Sigmoid colon (tissue), 7 donors: ENCODE measurements around the gene IRX6. TPM values are rescaled to one million over a fixed set of nuclear protein-coding genes. Genes with fewer than 3 reads are reported as not detected.

Experiments used
- DNase-seq: peaks from one replicate; pipeline ENCODE4 v3.0.0-alpha.2; 2019
- H3K27ac ChIP-seq, 4 donors: fragments of 200-600 bp; sonication (generic); one replicate each; pipeline ENCODE4 v1.5.1; 2016 to 2019; ENCODE audit warnings: mild to moderate bottlenecking in 1 of 4
- H3K27me3 ChIP-seq, 3 donors: fragments of 200-600 bp; sonication (generic); one replicate each; pipeline ENCODE4 v1.5.1; 2019; ENCODE audit warnings: mild to moderate bottlenecking in 1 of 3
- H3K36me3 ChIP-seq, 4 donors: fragments of 200-600 bp; sonication (generic); one replicate each; pipeline ENCODE4 v1.5.1; 2016 to 2019
- H3K4me1 ChIP-seq, 4 donors: fragments of 200-600 bp; sonication (generic); one replicate each; pipeline ENCODE4 v1.5.1; 2017 to 2019
- H3K4me3 ChIP-seq, 4 donors: fragments of 200-600 bp; sonication (generic); one replicate each; pipeline ENCODE4 v1.5.1; 2017 to 2019; ENCODE audit warnings: mild to moderate bottlenecking in 2 of 4, moderate library complexity in 1 of 4
- H3K9me3 ChIP-seq, 4 donors: fragments of 200-600 bp in 3 of 4; sonication (generic) in 3 of 4; one replicate each; pipeline versions ENCODE4 v1.5.1 to v1.6.1; 2013 to 2019
- CTCF ChIP-seq, 4 experiments: fragments of 450-650 bp in 3 of 4; fragments of 200-600 bp in 1 of 4; IDR thresholded peaks; one replicate each; pipeline ENCODE4 v1.5.1; 2016 to 2019; ENCODE audit warnings: antibody characterized with exemption in 4 of 4, mild to moderate bottlenecking in 3 of 4, moderate library complexity in 2 of 4
- EP300 ChIP-seq, 4 donors: sonication (generic); formaldehyde crosslinking; IDR thresholded peaks; one replicate each; pipeline ENCODE4 v1.6.1; 2017; ENCODE audit warnings: antibody characterized with exemption in 4 of 4
- POLR2A ChIP-seq, 2 donors: fragments of 450-650 bp; IDR thresholded peaks; one replicate each; pipeline ENCODE4 v1.6.1; 2016; ENCODE audit warnings: antibody characterized with exemption in 2 of 2, mild to moderate bottlenecking in 2 of 2, moderate library complexity in 2 of 2
- POLR2AphosphoS5 ChIP-seq, 4 donors: sonication (generic); formaldehyde crosslinking; IDR thresholded peaks; one replicate each; pipeline ENCODE4 v1.6.1; 2017; ENCODE audit warnings: antibody characterized with exemption in 4 of 4
- WGBS, 2 donors: extraction: QIAGEN DNeasy Blood & Tissue Kit; methylation state at CpG; one replicate each; pipeline ENCODE4 v1.1.7; 2013; 5-methylcytosine and 5-hydroxymethylcytosine counted together
- intact Hi-C: fragments of 100-400 bp; cut with DNase I; formaldehyde crosslinking; loops from one replicate; pipeline ENCODE4 v1.15.1; 2023
- polyA plus RNA-seq, 3 donors: library from polyadenylated mRNA; stranded (reverse); fragments of 200-250 nt; gene quantifications; one replicate each; pipeline ENCODE4 v1.2.3, GENCODE V29; 2013
- total RNA-seq, 4 donors: library from RNA; depleted of rRNA; stranded (reverse); fragments of >200 nt; gene quantifications; one replicate each; pipeline ENCODE4 v1.1.0, GENCODE V29; 2016
- donor health status: healthy with polysubstance abuse.
- donor health status: Bipolar disorder and iron deficiency.
- donor health status: healthy.

IRX6 gene
- total and polyA plus RNA-seq, 7 donors, result under 0.01 to 0.83 (median 0.23) TPM; not detected in 2

GRCh38 chr16:55330781-55331647 lies 7.0 kb downstream of the IRX6 start:
- Histone ChIP-seq H3K4me1 (no peaks in the 10 kb centered on the region), H3K9me3 (no peaks in the 10 kb centered on the region), H3K27me3 (peaks cover 7 to 68% (median 51%) of the 10 kb centered on the region in 3 donors), H3K4me3 (no peak overlapping the region), H3K27ac (no peak overlapping the region), H3K36me3 (no peaks in the 10 kb centered on the region)
- no peak for TF ChIP-seq CTCF (IDR thresholded peaks at IDR 0.05)
- TF ChIP-seq POLR2A (IDR thresholded peaks at IDR 0.05), result no peak
- TF ChIP-seq POLR2AphosphoS5 (IDR thresholded peaks at IDR 0.05), result no peak
- no peak for TF ChIP-seq EP300 (IDR thresholded peaks at IDR 0.05)
- intact Hi-C loops, result no loop called here
- 5 to 14% methylated on average over 53 of the region's 53 CpGs for WGBS, 2 donors
- no peak for DNase-seq

GRCh38 chr16:55331648-55332185 lies 7.7 kb downstream of the IRX6 start:
- intact Hi-C loops, result no loop called here
- WGBS, 2 donors, result 7 to 24% methylated on average over 28 of the region's 28 CpGs
- Histone ChIP-seq H3K4me1 (no peaks in the 10 kb centered on the region), H3K4me3 (no peak overlapping the region), H3K9me3 (no peaks in the 10 kb centered on the region), H3K36me3 (no peaks in the 10 kb centered on the region), H3K27ac (no peak overlapping the region), H3K27me3 (peaks cover 7 to 61% (median 44%) of the 10 kb centered on the region in 3 donors)
- TF ChIP-seq EP300 (IDR thresholded peaks at IDR 0.05) (no peak), POLR2A (IDR thresholded peaks at IDR 0.05) (no peak)
- no peak for DNase-seq

GRCh38 chr16:55333684-55334083 lies 9.7 kb downstream of the IRX6 start:
- 54 to 69% methylated on average over 2 of the region's 2 CpGs for WGBS, 2 donors
- Histone ChIP-seq H3K27ac (no peak overlapping the region), H3K36me3 (no peaks in the 10 kb centered on the region), H3K27me3 (peaks cover 5 to 42% (median 36%) of the 10 kb centered on the region in 3 donors), H3K4me3 (no peak overlapping the region), H3K9me3 (no peaks in the 10 kb centered on the region), H3K4me1 (no peaks in the 10 kb centered on the region)
- intact Hi-C loops, result no loop called here
- TF ChIP-seq POLR2A (IDR thresholded peaks at IDR 0.05) (no peak), POLR2AphosphoS5 (IDR thresholded peaks at IDR 0.05) (no peak), CTCF (IDR thresholded peaks at IDR 0.05) (no peak), EP300 (IDR thresholded peaks at IDR 0.05) (no peak)
- DNase-seq, result no peak

- intact Hi-C loops, result no loop called here
- no peaks in the 10 kb centered on the region for H3K36me3 ChIP-seq
- TF ChIP-seq POLR2AphosphoS5 (IDR thresholded peaks at IDR 0.05) (no peak), POLR2A (IDR thresholded peaks at IDR 0.05) (no peak), EP300 (IDR thresholded peaks at IDR 0.05) (no peak), CTCF (IDR thresholded peaks at IDR 0.05) (no peak)
- peaks cover 0 to 7% (median 0%) of the 10 kb centered on the region in 3 donors for H3K27me3 ChIP-seq
- 36 to 48% methylated on average over 5 of the region's 5 CpGs for WGBS, 2 donors
- no peak overlapping the region for H3K4me3 ChIP-seq
- H3K4me1 ChIP-seq, result no peaks in the 10 kb centered on the region
- no peaks in the 10 kb centered on the region for H3K9me3 ChIP-seq
- H3K27ac ChIP-seq, result no peak overlapping the region
- DNase-seq, result no peak
These were observed 14.6 kb downstream of the IRX6 start for GRCh38 chr16:55338646-55339045.

- intact Hi-C loops, result no loop called here
- H3K9me3 ChIP-seq, result no peaks in the 10 kb centered on the region
- TF ChIP-seq CTCF (IDR thresholded peaks at IDR 0.05), result no peak
- no peak for TF ChIP-seq POLR2A (IDR thresholded peaks at IDR 0.05)
- no peak for TF ChIP-seq POLR2AphosphoS5 (IDR thresholded peaks at IDR 0.05)
- TF ChIP-seq EP300 (IDR thresholded peaks at IDR 0.05), result no peak
- no peaks in the 10 kb centered on the region for H3K4me1 ChIP-seq
- no peak overlapping the region for H3K27ac ChIP-seq
- H3K4me3 ChIP-seq, result no peak overlapping the region
- H3K27me3 ChIP-seq, result peaks cover 0 to 7% (median 0%) of the 10 kb centered on the region in 3 donors
- DNase-seq, result no peak
- 80 to 92% methylated on average over 1 of the region's 1 CpG for WGBS, 2 donors
- no peaks in the 10 kb centered on the region for H3K36me3 ChIP-seq
These were observed 16.4 kb downstream of the IRX6 start for GRCh38 chr16:55340445-55340844.
